DMS79 (cell line): Measurements from ENCODE around the gene BMAL1.
A peak's percentile ranks its signal among the peaks of the same experiment; 100 is the strongest.

ENCODE experiments used
- DNase-seq: peaks from one replicate; lab custom pipeline; 2025; lab: John Stamatoyannopoulos, UW

Gene BMAL1

DNA sequence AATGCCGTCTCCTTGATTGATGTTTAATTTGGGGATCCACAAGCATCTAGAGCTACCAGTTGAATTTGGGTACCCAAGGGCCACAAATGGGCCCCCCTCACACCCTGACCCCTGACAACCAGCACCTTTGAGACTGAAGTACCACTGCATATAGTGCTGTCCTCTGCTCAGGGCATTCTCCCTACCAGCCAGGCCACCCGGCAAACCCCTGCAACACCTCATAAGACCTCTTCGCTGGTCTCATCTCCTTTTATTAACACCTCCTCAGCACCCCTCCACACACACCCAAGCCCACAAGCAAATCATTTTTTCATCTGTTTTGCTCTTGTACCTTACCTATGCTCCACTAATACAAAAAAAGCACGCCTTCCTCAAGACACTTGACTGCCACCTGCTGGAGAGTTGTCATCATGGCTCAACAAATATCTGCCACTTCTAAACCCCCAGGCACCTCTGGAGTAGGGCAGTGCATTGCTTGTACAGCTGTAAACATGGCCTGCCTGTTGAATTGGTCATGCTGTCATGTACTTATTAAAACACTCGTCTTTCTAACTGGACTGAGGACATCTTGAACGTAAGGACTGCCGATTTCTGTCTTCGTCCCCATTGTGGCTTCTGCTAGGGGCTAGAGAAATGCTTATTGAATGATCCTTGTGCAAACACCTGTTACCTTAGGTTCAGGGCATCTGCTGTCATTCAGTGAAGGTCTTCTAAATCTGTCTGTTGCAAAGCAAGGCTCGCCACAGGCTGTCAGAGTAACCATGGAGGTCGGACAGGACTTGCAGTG, 66.5 kb downstream of the BMAL1 start:
- DNase-seq, result peak; percentile 75

DNA sequence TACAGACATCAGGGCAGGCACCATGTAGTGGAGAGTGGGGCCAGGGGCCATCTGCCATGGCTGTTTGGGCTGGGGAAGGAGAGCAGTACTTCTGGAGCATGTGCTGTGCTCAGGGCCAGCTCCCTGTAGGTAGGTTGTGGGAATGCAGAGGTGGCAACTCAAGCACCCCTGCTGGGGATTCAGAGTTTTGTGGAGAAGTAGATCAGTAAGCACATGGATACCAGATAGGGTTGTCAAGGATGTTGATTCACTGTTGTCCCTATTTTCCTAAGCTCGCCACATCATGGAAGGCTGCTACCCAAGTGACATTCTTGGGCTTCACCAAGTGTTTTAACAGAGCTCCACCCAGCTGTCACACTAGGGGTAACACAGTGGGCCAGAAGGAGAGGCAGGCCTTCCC, 67.2 kb downstream of the BMAL1 start:
- DNase-seq, result no peak

DNA sequence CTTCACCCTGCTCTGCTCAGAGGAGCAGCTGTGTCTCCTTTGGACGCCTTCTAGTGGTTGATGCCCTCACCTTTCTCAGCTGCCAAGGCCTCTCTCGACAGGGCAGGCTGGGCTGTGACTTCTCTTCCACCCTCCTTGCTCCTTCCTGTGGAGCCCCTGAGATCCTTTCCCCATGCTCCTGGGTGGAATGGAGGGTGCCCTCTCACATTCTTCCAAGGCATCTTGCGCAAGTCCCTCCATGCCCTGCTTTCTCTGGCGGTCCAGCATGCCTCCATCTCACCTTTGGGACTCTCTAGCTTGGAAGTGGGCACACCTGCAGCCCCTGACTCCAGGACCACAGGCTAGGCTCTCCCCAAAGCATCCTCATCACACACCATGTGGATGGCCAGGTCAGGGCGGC, 68.9 kb downstream of the BMAL1 start:
- no peak for DNase-seq

DNA sequence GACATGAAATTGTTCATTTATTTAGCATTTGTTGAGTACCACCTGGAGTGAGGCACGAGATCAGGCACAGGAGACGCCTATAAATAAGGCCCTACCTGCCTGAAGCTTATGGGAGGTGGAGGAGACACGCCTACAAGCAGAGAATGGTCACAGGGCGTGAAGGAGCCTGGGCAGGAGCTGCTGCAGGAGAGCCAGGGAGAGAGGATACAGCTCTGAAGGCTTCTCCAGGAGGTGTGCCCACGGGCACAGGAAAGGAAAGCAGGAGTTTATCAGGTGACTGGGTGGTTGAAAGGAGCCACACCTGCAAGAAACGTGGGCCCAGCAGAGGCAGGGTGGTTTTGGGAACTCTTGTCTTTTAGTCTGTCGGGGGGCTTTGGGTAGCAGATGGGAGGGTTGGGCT, 70.3 kb downstream of the BMAL1 start:
- no peak for DNase-seq

DNA sequence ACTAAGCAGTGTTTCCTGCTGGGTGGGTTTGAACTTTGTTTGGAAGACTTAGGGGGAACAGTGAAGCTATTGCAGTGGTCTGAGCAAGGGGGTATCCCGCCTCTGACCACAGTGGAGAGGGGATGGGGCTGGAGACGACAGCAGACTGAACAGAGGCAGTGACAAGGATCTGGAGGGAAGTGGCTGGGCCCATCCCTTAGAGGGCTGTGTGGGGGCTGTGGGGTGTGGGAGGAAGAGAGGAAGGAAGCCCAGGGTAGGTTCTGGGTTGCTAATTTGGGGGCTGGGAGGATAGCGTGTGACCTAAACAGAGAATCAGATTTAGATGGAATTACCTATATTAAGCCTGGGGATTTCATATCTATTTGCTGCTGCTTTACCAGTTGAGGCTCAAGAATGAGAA, 70.7 kb downstream of the BMAL1 start:
- DNase-seq, result no peak

GRCh38 chr11:13349046-13349445, 71.5 kb downstream of the BMAL1 start:
- no peak for DNase-seq

GRCh38 chr11:13349581-13349980, 72.0 kb downstream of the BMAL1 start:
- no peak for DNase-seq

DNA sequence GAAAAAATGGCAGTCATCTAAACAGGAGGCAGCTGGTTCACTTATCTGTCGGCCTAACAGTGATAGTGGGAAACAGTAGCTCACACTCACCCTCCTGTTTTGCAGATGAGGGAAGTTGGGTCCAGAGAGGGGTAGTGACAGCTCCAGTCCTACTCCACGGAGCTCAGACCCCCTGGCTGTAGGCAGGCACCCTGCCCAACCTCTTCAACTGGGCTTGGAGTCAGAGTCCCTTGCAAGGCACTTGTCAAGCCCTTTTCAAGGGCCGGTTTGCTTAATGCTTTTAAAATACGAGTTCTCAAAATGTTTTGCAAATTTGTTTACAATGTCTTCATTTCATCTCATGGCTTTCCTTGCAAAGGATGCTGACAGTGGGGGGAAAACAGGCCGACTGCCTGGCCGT, 75.1 kb downstream of the BMAL1 start:
- DNase-seq, result peak; percentile 44

DNA sequence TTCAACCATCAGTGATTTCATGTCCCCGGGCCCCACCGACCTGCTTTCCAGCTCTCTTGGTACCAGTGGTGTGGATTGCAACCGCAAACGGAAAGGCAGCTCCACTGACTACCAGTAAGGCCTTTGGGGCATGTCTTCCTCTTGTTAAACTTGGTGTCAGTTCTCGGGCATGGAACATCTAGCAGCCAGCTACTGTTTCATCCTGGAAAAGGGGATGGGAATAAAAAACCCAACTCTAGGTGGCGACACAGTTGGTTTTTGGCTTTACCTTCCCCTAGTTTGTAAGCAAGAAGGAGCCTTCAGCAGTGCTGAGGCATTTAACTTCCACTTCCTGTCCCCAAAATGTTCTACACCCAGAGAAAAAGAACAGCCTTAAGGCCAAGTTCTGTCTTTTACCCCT, 76.7 kb downstream of the BMAL1 start:
- no peak for DNase-seq

DNA sequence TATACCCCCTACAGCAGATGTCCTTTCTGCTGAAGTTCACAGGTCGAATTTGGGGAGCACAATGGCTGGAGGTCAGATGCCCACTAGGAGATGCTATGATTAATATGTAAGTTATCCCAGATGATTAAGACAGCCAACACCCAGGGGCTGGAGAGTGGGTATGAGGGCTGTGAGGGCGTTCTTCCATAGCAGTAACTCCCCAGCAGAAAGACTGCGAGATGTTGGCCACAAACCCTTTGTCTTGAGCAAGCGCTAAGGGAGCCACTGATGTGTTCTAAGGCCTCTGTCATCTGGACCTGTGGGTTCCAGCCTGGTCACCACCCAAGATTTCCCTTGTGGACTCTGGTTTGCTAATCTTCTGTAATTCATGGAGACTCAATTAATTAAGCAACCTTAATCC, 77.6 kb downstream of the BMAL1 start:
- DNase-seq, result no peak

GRCh38 chr11:13357232-13357631, 79.6 kb downstream of the BMAL1 start:
- DNase-seq, result no peak

- no peak for DNase-seq
Observed at GRCh38 chr11:13358596-13359270, 81.1 kb downstream of the BMAL1 start.

GRCh38 chr11:13362596-13363109, 85.1 kb downstream of the BMAL1 start:
- DNase-seq, result no peak

DNA sequence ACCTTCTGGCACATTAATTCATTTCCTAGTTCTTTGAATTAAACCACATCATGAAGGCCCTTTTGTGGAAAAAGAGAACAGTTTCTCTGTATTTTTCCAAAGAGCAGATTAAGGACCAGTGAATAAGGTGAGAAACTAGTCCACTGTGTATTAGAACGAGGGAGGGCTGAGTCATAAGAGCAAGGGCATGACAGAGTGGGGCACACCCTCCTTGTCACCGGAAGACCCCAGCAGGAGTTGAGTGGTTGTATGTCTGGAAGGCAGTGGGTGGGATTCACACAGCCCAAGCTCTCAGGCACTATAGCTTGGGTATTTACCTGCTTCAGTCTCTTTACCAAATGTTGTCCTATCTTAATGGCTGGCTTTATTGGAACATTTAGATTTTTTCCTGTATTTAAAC, 86.8 kb downstream of the BMAL1 start:
- no peak for DNase-seq

DNA sequence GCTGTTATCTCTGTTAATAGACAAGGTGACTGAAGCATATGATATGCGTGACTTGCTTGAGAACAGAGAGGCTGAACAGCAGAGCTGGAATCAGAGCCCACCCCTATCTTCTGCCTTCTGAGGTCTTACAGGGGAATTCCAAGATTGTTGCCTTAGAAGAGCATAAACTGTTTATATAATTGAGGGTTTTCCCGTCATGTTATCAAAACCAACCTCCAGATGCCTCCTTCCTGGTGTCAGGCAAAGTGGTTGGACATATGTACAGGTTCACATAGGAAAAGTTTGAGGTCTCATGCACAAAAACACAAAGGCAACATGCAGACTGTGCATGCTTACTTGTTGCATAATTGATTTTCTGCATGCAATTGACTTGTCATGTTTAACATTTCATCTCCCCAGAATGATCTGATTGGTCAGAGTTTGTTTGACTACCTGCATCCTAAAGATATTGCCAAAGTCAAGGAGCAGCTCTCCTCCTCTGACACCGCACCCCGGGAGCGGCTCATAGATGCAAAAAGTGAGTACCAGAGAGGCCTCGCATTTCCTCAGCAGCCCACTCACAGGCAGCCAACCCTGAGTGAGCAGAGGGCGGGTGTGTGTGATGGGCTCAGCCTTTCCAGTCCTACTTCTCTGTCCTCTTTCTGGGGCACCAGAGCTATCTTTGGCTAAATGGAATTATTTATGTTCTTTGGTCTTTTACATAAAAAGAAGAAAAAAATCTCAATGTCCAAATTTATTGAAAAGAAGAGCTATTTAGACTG, 88.9 kb downstream of the BMAL1 start:
- no peak for DNase-seq

GRCh38 chr11:13367115-13367514, 89.5 kb downstream of the BMAL1 start:
- DNase-seq, result no peak

- no peak for DNase-seq
Observed at GRCh38 chr11:13368041-13368446, 90.5 kb downstream of the BMAL1 start.

DNA sequence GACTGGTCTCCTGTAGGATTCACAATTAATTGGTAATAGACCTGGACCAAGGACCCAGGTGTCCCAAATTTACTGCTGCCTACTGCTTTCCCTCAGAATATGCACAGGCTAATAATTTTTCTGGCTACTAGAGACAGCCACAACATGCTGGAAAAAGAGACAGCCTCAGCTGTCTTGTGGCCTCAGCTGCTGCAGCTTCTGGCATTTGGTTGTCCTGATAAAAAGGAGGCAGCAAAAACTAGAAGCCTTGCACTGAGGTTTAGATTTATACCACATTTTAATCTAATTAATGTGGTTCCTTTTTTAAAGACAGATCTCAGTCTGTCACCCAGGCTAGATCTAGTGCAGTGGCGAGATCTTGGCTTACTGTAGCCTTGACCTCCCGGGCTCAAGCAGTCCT, 95.6 kb downstream of the BMAL1 start:
- no peak for DNase-seq

DNA sequence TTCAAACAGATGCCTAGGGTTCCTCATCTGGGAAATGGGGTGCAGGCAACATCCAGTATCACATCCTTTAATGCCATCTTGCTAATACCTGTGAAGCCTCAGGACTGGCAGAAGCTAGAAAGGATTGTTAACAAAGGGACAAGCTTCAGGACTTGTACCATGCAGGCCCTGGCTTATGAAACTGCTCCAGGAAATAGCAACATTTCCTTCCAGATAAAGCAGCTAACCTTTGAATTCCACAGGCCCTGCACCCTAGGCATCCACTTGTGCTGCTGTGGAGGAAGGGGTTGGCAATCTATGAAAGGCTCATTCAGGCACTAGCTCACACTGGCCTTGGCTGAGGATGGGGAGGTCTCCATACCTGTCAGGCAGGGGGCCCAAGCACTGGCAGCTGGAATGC, 98.2 kb downstream of the BMAL1 start:
- DNase-seq, result no peak

GRCh38 chr11:13376402-13376801, 98.8 kb downstream of the BMAL1 start:
- DNase-seq, result no peak

DNA sequence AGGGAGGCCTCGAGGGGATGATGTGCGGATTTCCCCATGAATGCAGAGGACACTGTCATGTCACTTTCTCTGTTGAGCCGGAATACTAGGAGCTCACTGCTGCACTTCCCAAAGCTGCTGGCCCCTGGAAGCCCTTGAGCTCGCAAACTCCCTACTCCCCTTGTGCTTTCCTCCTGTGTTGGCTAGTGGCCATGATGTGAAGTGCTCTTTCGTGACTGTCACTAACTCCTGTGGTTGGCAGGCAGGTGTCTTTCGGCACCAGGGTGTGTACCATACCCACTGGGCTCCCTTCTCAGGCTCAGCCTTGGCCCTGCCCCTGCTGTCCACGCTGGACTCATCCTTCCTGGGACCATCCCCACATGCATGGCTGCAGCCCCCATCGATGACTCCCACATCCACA, 99.2 kb downstream of the BMAL1 start:
- peak; percentile 78 for DNase-seq

GRCh38 chr11:13378316-13378715, 100.7 kb downstream of the BMAL1 start:
- DNase-seq, result no peak

GRCh38 chr11:13380731-13381130, 103.1 kb downstream of the BMAL1 start:
- no peak for DNase-seq
